ENCODE measurements around the gene ACADVL. TPM values are rescaled to one million over a fixed set of nuclear protein-coding genes. Genes with fewer than 3 reads are reported as not detected.
A peak's percentile ranks its signal among the peaks of the same experiment; 100 is the strongest.

Gene ACADVL
- polyA plus RNA-seq, 3 donors = 152 to 1,231 (median 154) TPM

DNA sequence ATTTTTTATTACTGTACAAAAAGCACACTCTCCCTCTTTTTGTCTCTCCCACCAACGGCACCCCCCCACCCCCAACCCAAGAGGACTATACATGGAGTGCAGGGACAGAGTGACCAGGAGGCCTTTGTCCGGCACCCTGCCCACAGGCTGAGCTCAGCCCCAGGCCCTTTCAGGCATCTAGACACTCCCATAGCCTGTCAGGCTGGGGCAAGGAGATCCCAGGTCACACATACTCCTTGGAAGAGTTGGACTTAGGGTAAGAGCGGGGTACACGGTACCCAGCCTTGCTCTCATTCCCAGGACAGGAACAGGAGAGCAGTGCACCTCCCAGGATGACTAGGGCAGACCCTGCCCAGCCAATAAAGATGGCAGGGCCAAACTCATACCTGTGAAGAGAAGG is 40.4 kb downstream of the ACADVL start:
- peaks cover 32 to 50% of the 10 kb centered on the region in 2 donors for H3K36me3 Mint-ChIP-seq
- intact Hi-C loops (cut with micrococcal nuclease) = no loop called here
- H3K27ac ChIP-seq (ENCODE audit: low read depth in 1 of 2, low read length in 2 of 2) = no peak overlapping the region
- peaks cover 0 to 12% (median 9%) of the 10 kb centered on the region in 7 donors for H3K9me3 Mint-ChIP-seq
- peaks cover 32 to 55% (median 51%) of the 10 kb centered on the region in 3 donors for H3K27me3 Mint-ChIP-seq (ENCODE audit: low read depth in 3 of 3)
- peaks cover 0 to 7% of the 10 kb centered on the region in 2 donors for H3K9me3 ChIP-seq (replicated peaks in 1 of 2; ENCODE audit: control insufficient read depth in 1 of 2, insufficient read depth in 1 of 2, low read length in 2 of 2)
- no peak for DNase-seq
- no peak overlapping the region for H3K4me3 ChIP-seq (replicated peaks in 1 of 3; ENCODE audit: low read depth in 2 of 3, low read length in 3 of 3)
- H3K79me2 ChIP-seq (ENCODE audit: insufficient read depth, low read length) = no peaks in the 10 kb centered on the region
- peaks cover 17 to 42% of the 10 kb centered on the region in 2 donors for H3K36me3 ChIP-seq (replicated peaks in 1 of 2; ENCODE audit: control insufficient read depth in 1 of 2, insufficient read depth in 2 of 2, low read length in 2 of 2)
- peaks cover 31 to 45% of the 10 kb centered on the region in 2 donors for H3K4me1 ChIP-seq (ENCODE audit: control insufficient read depth in 1 of 2, insufficient read depth in 2 of 2, low read length in 2 of 2)
- H3K27ac Mint-ChIP-seq = peak overlapping the region in 1 of 7 donors; percentile 37
- no peak overlapping the region for H3K9ac ChIP-seq (ENCODE audit: insufficient read depth, low read length, poor library complexity, severe bottlenecking)
- H3K4me2 ChIP-seq (replicated peaks; ENCODE audit: extremely low read depth, low read length, poor library complexity, severe bottlenecking) = no peak overlapping the region
- peaks cover 20 to 35% of the 10 kb centered on the region in 2 donors for H3K27me3 ChIP-seq (ENCODE audit: control insufficient read depth in 2 of 2, insufficient read depth in 2 of 2, low read length in 2 of 2)
- no peaks in the 10 kb centered on the region for H4K20me1 ChIP-seq (ENCODE audit: insufficient read depth, low read length)
- H2AFZ ChIP-seq (ENCODE audit: insufficient read depth, low read depth, low read length, poor library complexity, severe bottlenecking) = peak overlapping the region; percentile 84
- peak overlapping the region in 1 of 2 donors; percentile 87 for H3K4me3 Mint-ChIP-seq
- H3K4me1 Mint-ChIP-seq = peaks cover 38% of the 10 kb centered on the region
- WGBS (ENCODE audit: insufficient coverage) = 71% methylated on average over 2 of the region's 4 CpGs
- no peak for TF ChIP-seq CTCF (IDR thresholded peaks at IDR 0.05)

DNA sequence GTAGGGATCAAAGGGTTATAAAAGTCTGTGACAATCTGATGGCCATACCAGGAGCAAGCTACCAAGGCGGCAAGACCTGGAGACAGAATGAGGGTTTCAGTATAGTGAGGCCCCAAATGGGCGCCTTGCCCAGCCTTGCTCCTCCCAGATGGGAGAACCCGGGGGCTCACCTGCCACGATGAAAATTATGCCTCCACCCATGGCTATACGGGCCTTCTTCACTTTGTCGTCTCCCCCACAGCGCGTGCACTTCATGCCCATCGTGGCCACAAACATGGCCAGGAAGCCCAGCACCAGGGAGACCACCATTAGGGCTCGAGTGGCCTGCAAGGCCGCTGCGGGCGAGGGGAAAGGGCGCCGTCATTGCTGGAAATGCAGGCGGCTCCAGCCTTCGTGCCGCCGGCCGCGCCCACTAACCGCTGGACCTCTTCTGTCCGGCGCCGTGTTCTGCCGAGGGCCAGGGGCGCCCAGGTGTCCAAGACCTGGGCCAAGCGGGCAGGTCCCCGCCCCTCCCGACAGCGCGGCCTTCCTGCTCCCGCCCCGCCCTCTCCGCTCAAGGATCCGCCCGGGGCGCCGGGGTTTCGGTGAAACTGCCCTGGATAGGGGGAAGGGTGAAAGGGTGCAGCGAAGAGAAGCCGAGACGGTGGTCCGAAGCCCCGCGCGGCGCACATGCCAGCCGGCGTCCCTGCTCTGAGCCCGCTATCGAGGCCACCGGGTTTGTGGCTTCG is 41.1 kb downstream of the ACADVL start:
- 10% methylated on average over 54 of the region's 54 CpGs for WGBS (ENCODE audit: insufficient coverage)
- peak overlapping the region; percentile 97 for H3K4me2 ChIP-seq (replicated peaks; ENCODE audit: extremely low read depth, low read length, poor library complexity, severe bottlenecking)
- Mint-ChIP-seq H3K36me3 (peaks cover 30 to 44% of the 10 kb centered on the region in 2 donors), H3K27ac (no peak overlapping the region), H3K4me3 (peak overlapping the region; percentile 76 to 87), H3K9me3 (peaks cover 0 to 12% (median 9%) of the 10 kb centered on the region in 7 donors), H3K27me3 (ENCODE audit: low read depth in 3 of 3) (peaks cover 36 to 61% (median 56%) of the 10 kb centered on the region in 3 donors), H3K4me1 (peaks cover 38% of the 10 kb centered on the region)
- H3K4me3 ChIP-seq (replicated peaks in 1 of 3; ENCODE audit: low read depth in 2 of 3, low read length in 3 of 3) = peak overlapping the region; percentile 8 to 81 (median 36)
- intact Hi-C loops (cut with micrococcal nuclease) = no loop called here
- no peak overlapping the region for H3K27ac ChIP-seq (ENCODE audit: low read depth in 1 of 2, low read length in 2 of 2)
- no peak for TF ChIP-seq CTCF (IDR thresholded peaks at IDR 0.05)
- no peaks in the 10 kb centered on the region for H3K79me2 ChIP-seq (ENCODE audit: insufficient read depth, low read length)
- H4K20me1 ChIP-seq (ENCODE audit: insufficient read depth, low read length) = no peaks in the 10 kb centered on the region
- H3K36me3 ChIP-seq (replicated peaks in 1 of 2; ENCODE audit: control insufficient read depth in 1 of 2, insufficient read depth in 2 of 2, low read length in 2 of 2) = peaks cover 15 to 36% of the 10 kb centered on the region in 2 donors
- H3K9me3 ChIP-seq (replicated peaks in 1 of 2; ENCODE audit: control insufficient read depth in 1 of 2, insufficient read depth in 1 of 2, low read length in 2 of 2) = peaks cover 0 to 7% of the 10 kb centered on the region in 2 donors
- DNase-seq = no peak
- H3K27me3 ChIP-seq (ENCODE audit: control insufficient read depth in 2 of 2, insufficient read depth in 2 of 2, low read length in 2 of 2) = peaks cover 20 to 37% of the 10 kb centered on the region in 2 donors
- H3K4me1 ChIP-seq (ENCODE audit: control insufficient read depth in 1 of 2, insufficient read depth in 2 of 2, low read length in 2 of 2) = peaks cover 31 to 45% of the 10 kb centered on the region in 2 donors
- H2AFZ ChIP-seq (ENCODE audit: insufficient read depth, low read depth, low read length, poor library complexity, severe bottlenecking) = peak overlapping the region; percentile 84
- H3K9ac ChIP-seq (ENCODE audit: insufficient read depth, low read length, poor library complexity, severe bottlenecking) = peak overlapping the region; percentile 60

All from CD14-positive monocyte (primary cell).